ENCODE measurements around the gene NCAM2. TPM values are rescaled to one million over a fixed set of nuclear protein-coding genes. Genes with fewer than 3 reads are reported as not detected.

Gene NCAM2
- total and polyA plus RNA-seq, 2 of the 4 experiments (the other 2 are of a cell fraction): 2.7 to 5.0 TPM

GRCh38 chr21:21203822-21204339 lies 205.7 kb downstream of the NCAM2 start:
- H2AK9ac ChIP-seq (replicated peaks; ENCODE audit: low read depth, low read length, poor library complexity): no peak overlapping the region
- H3K4me3 ChIP-seq (ENCODE audit: insufficient read depth, low read depth, low read length): no peak overlapping the region
- no peak for ATAC-seq (ENCODE audit: low read depth)
- no peak overlapping the region for H2BK120ac ChIP-seq (ENCODE audit: low read depth, low read length)
- no peaks in the 10 kb centered on the region for H3K79me1 ChIP-seq (ENCODE audit: low read depth in 1 of 2, low read length in 2 of 2)
- H3K18ac ChIP-seq (ENCODE audit: low read depth, low read length): no peak overlapping the region
- TF ChIP-seq POLR2A (IDR thresholded peaks at IDR 0.05; ENCODE audit: low read depth, low read length) (no peak), RAD21 (IDR thresholded peaks at IDR 0.05; ENCODE audit: low read length) (no peak), NFE2L2 (IDR thresholded peaks at IDR 0.05; ENCODE audit: low read depth, low read length) (no peak), CHD1 (IDR thresholded peaks at IDR 0.05; ENCODE audit: low read depth, low read length) (no peak)
- TF ChIP-seq, protein P1, sequence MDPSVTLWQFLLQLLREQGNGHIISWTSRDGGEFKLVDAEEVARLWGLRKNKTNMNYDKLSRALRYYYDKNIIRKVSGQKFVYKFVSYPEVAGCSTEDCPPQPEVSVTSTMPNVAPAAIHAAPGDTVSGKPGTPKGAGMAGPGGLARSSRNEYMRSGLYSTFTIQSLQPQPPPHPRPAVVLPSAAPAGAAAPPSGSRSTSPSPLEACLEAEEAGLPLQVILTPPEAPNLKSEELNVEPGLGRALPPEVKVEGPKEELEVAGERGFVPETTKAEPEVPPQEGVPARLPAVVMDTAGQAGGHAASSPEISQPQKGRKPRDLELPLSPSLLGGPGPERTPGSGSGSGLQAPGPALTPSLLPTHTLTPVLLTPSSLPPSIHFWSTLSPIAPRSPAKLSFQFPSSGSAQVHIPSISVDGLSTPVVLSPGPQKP (IDR thresholded peaks at IDR 0.05; ENCODE audit: borderline replicate concordance, low read depth, low read length): no peak
- H3K9ac ChIP-seq (ENCODE audit: low read depth, low read length): no peak overlapping the region
- BruUV-seq (replicated peaks): no TSS peak
- H4K8ac ChIP-seq (ENCODE audit: low read depth in 2 of 2, low read length in 2 of 2): no peak overlapping the region
- H2BK5ac ChIP-seq (ENCODE audit: low read depth, low read length, poor library complexity, severe bottlenecking): no peak overlapping the region
- H3K27me3 ChIP-seq (ENCODE audit: control insufficient read depth, insufficient read depth, low read length): no peaks in the 10 kb centered on the region
- no peaks in the 10 kb centered on the region for H3K9me3 ChIP-seq (ENCODE audit: control insufficient read depth, insufficient read depth, low read length)
- no peaks in the 10 kb centered on the region for H4K20me1 ChIP-seq (ENCODE audit: insufficient read depth, low read length)
- H2BK15ac ChIP-seq (ENCODE audit: low read depth, low read length): no peak overlapping the region
- no peak overlapping the region for H3K4ac ChIP-seq (ENCODE audit: low read depth, low read length)
- no peak overlapping the region for H3K4me2 ChIP-seq (ENCODE audit: low read depth, low read length)
- POLR2A ChIA-PET (ENCODE audit: unreplicated experiment): no interaction called here
- no peak overlapping the region for H3K27ac ChIP-seq (ENCODE audit: insufficient read depth, low read length)
- no peaks in the 10 kb centered on the region for H3K36me3 ChIP-seq (ENCODE audit: control insufficient read depth, insufficient read depth, low read length)
- CTCF ChIA-PET: interaction anchor here (0.5 to 0.7 kb wide), 2 partner anchors 20 to 233 kb away, joined by 3 to 4 read pairs; no protein-coding TSS in a partner anchor
- no peak for DNase-seq
- WGBS, 2 experiments (ENCODE audit: extremely low coverage in 2 of 2, insufficient read length in 1 of 2): no CpG with 5 or more reads among the region's 1 CpG
- no peak overlapping the region for H2BK20ac ChIP-seq (ENCODE audit: low read depth, low read length)
- no peak overlapping the region for H4K5ac ChIP-seq (ENCODE audit: low read depth, low read length)
- H3K56ac ChIP-seq (ENCODE audit: extremely low read depth, insufficient read depth, low read length): no peak overlapping the region
- no peak overlapping the region for H2AFZ ChIP-seq (replicated peaks; ENCODE audit: low read length, poor library complexity)
- dilution Hi-C loops (cut with HindIII; ENCODE audit: low sequenced_read_pairs, unreplicated experiment) (no loop called here), in situ Hi-C loops (cut with MboI; ENCODE audit: low sequenced_read_pairs) (no loop called here), intact Hi-C loops (cut with micrococcal nuclease) (no loop called here)
- H3K9me1 ChIP-seq (ENCODE audit: insufficient read depth, low read length): no peaks in the 10 kb centered on the region
- no peak overlapping the region for H2AK5ac ChIP-seq (ENCODE audit: low read depth, low read length)
- H3K14ac ChIP-seq (replicated peaks; ENCODE audit: low read depth, low read length): no peak overlapping the region
- no peak overlapping the region for H3K23ac ChIP-seq (ENCODE audit: low read depth, low read length)
- peaks cover 11% of the 10 kb centered on the region for H3K4me1 ChIP-seq (ENCODE audit: control insufficient read depth, insufficient read depth, low read length)
- no peak overlapping the region for H4K91ac ChIP-seq (ENCODE audit: insufficient read depth, low read depth, low read length)
